Activated CD4-positive, alpha-beta T cell treated with anti-CD3 and anti-CD28 coated beads, Interleukin-2, Interleukin-4, amounts not matched to agents 100 ng/mL and 50 ng/mL, durations not matched to agents 16 hours and 8 hours (primary cell): ENCODE measurements around the gene DOCK2.
A peak's percentile ranks its signal among the peaks of the same experiment; 100 is the strongest.

Experiments used
- DNase-seq: peaks from one replicate; pipeline ENCODE4 v3.0.0-alpha.2; 2020; ENCODE audit warnings: low spot score

DOCK2 gene

GRCh38 chr5:169694091-169694625, 57.1 kb downstream of the DOCK2 start:
- DNase-seq = no peak

- DNase-seq = no peak
Measured at GRCh38 chr5:169695025-169695625, 58.0 kb downstream of the DOCK2 start.

GRCh38 chr5:169695919-169696490, 58.9 kb downstream of the DOCK2 start:
- DNase-seq = no peak

- DNase-seq = no peak
Measured at GRCh38 chr5:169696621-169697510, 59.8 kb downstream of the DOCK2 start.

- no peak for DNase-seq
Measured at GRCh38 chr5:169697511-169697890, 60.4 kb downstream of the DOCK2 start.

- DNase-seq = no peak
Measured at GRCh38 chr5:169697976-169698375, 60.9 kb downstream of the DOCK2 start.

GRCh38 chr5:169700611-169701010, 63.5 kb downstream of the DOCK2 start:
- DNase-seq = no peak

- DNase-seq = no peak
Measured at GRCh38 chr5:169701910-169702451, 64.9 kb downstream of the DOCK2 start.

GRCh38 chr5:169702693-169703481, 65.8 kb downstream of the DOCK2 start:
- peak; percentile 51 for DNase-seq

- no peak for DNase-seq
Measured at GRCh38 chr5:169703813-169704212, 66.7 kb downstream of the DOCK2 start.

- no peak for DNase-seq
Measured at GRCh38 chr5:169705322-169705721, 68.2 kb downstream of the DOCK2 start.

- peak; percentile 22 for DNase-seq
Measured at GRCh38 chr5:169706071-169706470, 69.0 kb downstream of the DOCK2 start.

GRCh38 chr5:169706758-169707450, 69.8 kb downstream of the DOCK2 start:
- DNase-seq = no peak

GRCh38 chr5:169707686-169708085, 70.6 kb downstream of the DOCK2 start:
- no peak for DNase-seq

GRCh38 chr5:169710675-169711074, 73.6 kb downstream of the DOCK2 start:
- DNase-seq = no peak

GRCh38 chr5:169711551-169712225, 74.6 kb downstream of the DOCK2 start:
- no peak for DNase-seq

- DNase-seq = no peak
Measured at GRCh38 chr5:169712428-169712827, 75.4 kb downstream of the DOCK2 start.

GRCh38 chr5:169716287-169716686, 79.2 kb downstream of the DOCK2 start:
- no peak for DNase-seq

GRCh38 chr5:169717288-169717687, 80.2 kb downstream of the DOCK2 start:
- DNase-seq = no peak
